ENCODE results near the gene AKT1S1.

AKT1S1 gene

GRCh38 chr19:49876422-49877019, 634 bp downstream of the AKT1S1 start:
- peak; percentile 100 for DNase-seq (ENCODE audit: low read depth)
- peak overlapping the region; percentile 89 for H3K4me3 ChIP-seq (ENCODE audit: low read depth, low read length)
- no peak for TF ChIP-seq CTCF (IDR thresholded peaks at IDR 0.05; ENCODE audit: insufficient read depth, low read depth, low read length, missing control alignments)

GRCh38 chr19:49875857-49876421, 1.2 kb downstream of the AKT1S1 start:
- DNase-seq (ENCODE audit: low read depth), result peak; percentile 66
- no peak for TF ChIP-seq CTCF (IDR thresholded peaks at IDR 0.05; ENCODE audit: insufficient read depth, low read depth, low read length, missing control alignments)
- peak overlapping the region; percentile 65 for H3K4me3 ChIP-seq (ENCODE audit: low read depth, low read length)

- TF ChIP-seq CTCF (IDR thresholded peaks at IDR 0.05; ENCODE audit: insufficient read depth, low read depth, low read length, missing control alignments), result no peak
- DNase-seq (ENCODE audit: low read depth), result no peak
- H3K4me3 ChIP-seq (ENCODE audit: low read depth, low read length), result peak overlapping the region; percentile 65
These were observed 2.0 kb downstream of the AKT1S1 start for GRCh38 chr19:49875177-49875576.

GRCh38 chr19:49874503-49875157, 2.5 kb downstream of the AKT1S1 start:
- no peak overlapping the region for H3K4me3 ChIP-seq (ENCODE audit: low read depth, low read length)
- no peak for TF ChIP-seq CTCF (IDR thresholded peaks at IDR 0.05; ENCODE audit: insufficient read depth, low read depth, low read length, missing control alignments)

GRCh38 chr19:49873834-49874233, 3.3 kb downstream of the AKT1S1 start:
- no peak overlapping the region for H3K4me3 ChIP-seq (ENCODE audit: low read depth, low read length)
- no peak for DNase-seq (ENCODE audit: low read depth)
- no peak for TF ChIP-seq CTCF (IDR thresholded peaks at IDR 0.05; ENCODE audit: insufficient read depth, low read depth, low read length, missing control alignments)

More at GRCh38 chr19:49874503-49875157, 2.5 kb downstream of the AKT1S1 start:
- DNase-seq (ENCODE audit: low read depth), result no peak

GRCh38 chr19:49873129-49873521, 4.0 kb downstream of the AKT1S1 start:
- TF ChIP-seq CTCF (IDR thresholded peaks at IDR 0.05; ENCODE audit: insufficient read depth, low read depth, low read length, missing control alignments), result no peak
- H3K4me3 ChIP-seq (ENCODE audit: low read depth, low read length), result no peak overlapping the region
- DNase-seq (ENCODE audit: low read depth), result no peak

All from GM12865 (cell line).